GM12878 (cell line): Measurements from ENCODE around the gene AP4S1. TPM values are rescaled to one million over a fixed set of nuclear protein-coding genes. Genes with fewer than 3 reads are reported as not detected.

Experiments
- ATAC-seq: fragments of 200-7000 bp; cut with Tn5 transposase; 3 replicates; pipeline ENCODE4 v1.9.1; 2020; ENCODE audit warnings: mild to moderate bottlenecking, moderate library complexity
- BruUV-seq: library from RNA; stranded (reverse); fragments of 400-500 nt; replicated peaks from 2 replicates; lab custom pipeline; 2021; lab: Mats Ljungman, UMichigan
- CTCF ChIA-PET: fragments of 300-600 bp; sonication (Branson Sonifier 250); formaldehyde crosslinking; extraction: SDS; loops from one replicate; lab custom pipeline; 2021; ENCODE audit warnings: inconsistent platforms; lab: Yijun Ruan, JAX
- POLR2A ChIA-PET: fragments of 350-600 bp; formaldehyde crosslinking; extraction: SDS; loops from one replicate; lab custom pipeline; 2021; ENCODE audit warnings: inconsistent platforms; lab: Charles Lee
- RAD21 ChIA-PET: fragments of 300-600 bp; sonication (Branson Sonifier 250); formaldehyde crosslinking; loops from one replicate; lab custom pipeline; 2023; ENCODE audit warnings: antibody characterized with exemption; ENCODE audit not compliant: unreplicated experiment; lab: Charles Lee
- SMC1A ChIA-PET: fragments of 300-600 bp; sonication (Branson Sonifier 250); formaldehyde crosslinking; loops from one replicate; lab custom pipeline; 2023; ENCODE audit not compliant: unreplicated experiment, uncharacterized antibody; lab: Charles Lee
- DNase-seq: peaks from one replicate; pipeline ENCODE4 v3.0.0-alpha.2; 2011; ENCODE audit warnings: low read depth, low spot score
- FAIRE-seq: peaks from 3 replicates; lab custom pipeline; 2011; peaks lifted over from hg19 to GRCh38; lab: Jason Lieb, UNC
- H2AFZ ChIP-seq: 2 replicates; pipeline ENCODE4 v1.6.0; 2011; ENCODE audit warnings: low read depth, low read length, control low read depth; ENCODE audit not compliant: control insufficient read depth
- H3K27ac ChIP-seq: 2 replicates; pipeline ENCODE4 v1.5.1; 2011; ENCODE audit warnings: control low read depth; ENCODE audit not compliant: control insufficient read depth, insufficient read depth
- H3K27me3 ChIP-seq, 2 experiments: replicated peaks in 1 of 2; 2 replicates each; pipeline versions ENCODE4 v1.6.0 to v1.6.1; 2011; ENCODE audit warnings: low read length in 1 of 2; ENCODE audit not compliant: control insufficient read depth in 2 of 2, insufficient read depth in 2 of 2
- H3K36me3 ChIP-seq, 2 experiments: 2 replicates each; pipeline ENCODE4 v1.5.1; 2011; ENCODE audit warnings: low read length in 1 of 2; ENCODE audit not compliant: control insufficient read depth in 2 of 2, insufficient read depth in 2 of 2
- H3K4me1 ChIP-seq: 2 replicates; pipeline ENCODE4 v1.6.1; 2011; ENCODE audit warnings: mild to moderate bottlenecking, low read length, moderate library complexity, mixed read lengths; ENCODE audit not compliant: control insufficient read depth, insufficient read depth
- H3K4me2 ChIP-seq: 2 replicates; pipeline ENCODE4 v1.6.0; 2011; ENCODE audit warnings: control low read depth; ENCODE audit not compliant: control insufficient read depth, insufficient read depth
- H3K4me3 ChIP-seq: fragments of 200-600 bp; sonication (generic); 2 replicates; pipeline ENCODE4 v1.5.1; 2016
- H3K79me2 ChIP-seq: 2 replicates; pipeline ENCODE4 v1.6.0; 2011; ENCODE audit warnings: low read length; ENCODE audit not compliant: control insufficient read depth, insufficient read depth
- H3K9ac ChIP-seq: 2 replicates; pipeline ENCODE4 v1.8.0; 2011; ENCODE audit warnings: low read length, control low read depth, mixed read lengths; ENCODE audit not compliant: control insufficient read depth, insufficient read depth
- H3K9me3 ChIP-seq: replicated peaks from 3 replicates; pipeline ENCODE4 v1.5.1; 2011; ENCODE audit warnings: mild to moderate bottlenecking, low read length; ENCODE audit not compliant: control insufficient read depth, insufficient read depth
- H4K20me1 ChIP-seq: 2 replicates; pipeline ENCODE4 v1.6.0; 2011; ENCODE audit not compliant: control insufficient read depth, insufficient read depth
- BHLHE40 ChIP-seq, 2 experiments: fragments of 450-650 bp in 1 of 2; IDR thresholded peaks; 2 replicates each; pipeline ENCODE4 v1.6.1; 2011 to 2017; ENCODE audit warnings: low read depth in 2 of 2, borderline replicate concordance in 1 of 2, improper control_type of control experiment in 1 of 2, low read length in 1 of 2, mild to moderate bottlenecking in 1 of 2
- MTA2 ChIP-seq: fragments of 450-650 bp; IDR thresholded peaks from 2 replicates; pipeline ENCODE4 v1.6.1; 2016; ENCODE audit warnings: low read depth, mild to moderate bottlenecking, moderate library complexity
- MTA3 ChIP-seq: IDR thresholded peaks from 2 replicates; pipeline ENCODE4 v1.6.1; 2012; ENCODE audit warnings: low read length, inconsistent platforms, borderline replicate concordance
- NFXL1 ChIP-seq: fragments of 450-650 bp; IDR thresholded peaks from 2 replicates; pipeline ENCODE4 v1.6.1; 2017; ENCODE audit warnings: antibody characterized with exemption, mild to moderate bottlenecking, borderline replicate concordance
- RAD21 ChIP-seq: IDR thresholded peaks from 2 replicates; pipeline ENCODE4 v1.6.1; 2011; ENCODE audit warnings: mild to moderate bottlenecking, low read depth, low read length, moderate library complexity; ENCODE audit not compliant: insufficient read depth
- SREBF2 ChIP-seq: IDR thresholded peaks from 2 replicates; pipeline ENCODE4 v1.6.1; 2012; ENCODE audit warnings: mild to moderate bottlenecking, low read length
- STAT3 ChIP-seq: IDR thresholded peaks from 2 replicates; pipeline ENCODE4 v1.6.1; 2011; ENCODE audit warnings: low read depth, low read length, improper control_type of control experiment
- TCF7 ChIP-seq: IDR thresholded peaks from 2 replicates; pipeline ENCODE4 v1.6.1; 2014; ENCODE audit warnings: antibody characterized with exemption, borderline replicate concordance
- YBX1 ChIP-seq: fragments of 450-650 bp; IDR thresholded peaks from 2 replicates; pipeline ENCODE4 v1.6.1; 2016; ENCODE audit warnings: antibody characterized with exemption
- WGBS: methylation state at CpG from one replicate; pipeline ENCODE4 v1.1.6; 2016; ENCODE audit warnings: low lambda C conversion rate; ENCODE audit not compliant: insufficient replicate concordance, insufficient coverage; ENCODE audit errors: missing lambda C conversion rate; 5-methylcytosine and 5-hydroxymethylcytosine counted together
- in situ Hi-C: fragments of 300-500 bp; cut with MboI; formaldehyde crosslinking; loops from 9 replicates; pipeline ENCODE4 v1.14.3; 2018; ENCODE audit warnings: mixed read lengths
- intact Hi-C: fragments of 100-400 bp; cut with micrococcal nuclease; formaldehyde crosslinking; loops from one replicate; pipeline ENCODE4 v1.14.2; 2022; ENCODE audit not compliant: unreplicated experiment
- polyA plus RNA-seq, 11 experiments: library from polyadenylated mRNA; depleted of rRNA in 4 of 11; unstranded in 6 of 11; stranded (reverse) in 5 of 11; fragments of >200 nt; fragmentation: Nextera tagmentation in 4 of 11; fragmentation: Illumina TruSeq in 1 of 11; extraction: Ambion mirVana in 4 of 11; extraction: Trizol in 1 of 11; gene quantifications; 1 replicate in 1 of 11; 2 replicates in 10 of 11; pipeline versions ENCODE4 v1.2.1 to v1.2.3, GENCODE V29; 2011 to 2016; ENCODE audit warnings: inconsistent platforms in 2 of 11, missing spikeins in 2 of 11, low read depth in 1 of 11
- total RNA-seq, 4 experiments: library from RNA; depleted of rRNA in 3 of 4; stranded (reverse); fragments of >200 nt in 3 of 4; fragmentation: Illumina TruSeq in 1 of 4; extraction: Trizol in 1 of 4; gene quantifications; 2 replicates each; pipeline versions ENCODE4 v1.2.1 to v1.2.3, GENCODE V29; 2013 to 2021

The AP4S1 gene
- total and polyA plus RNA-seq, 10 of the 15 experiments (the other 5 are each of a cell fraction or from before 2014, with no cell fraction given): 3.6 to 9.0 (median 5.7) TPM

GRCh38 chr14:31122921-31123320 lies 97.5 kb downstream of the AP4S1 start (continued):
- TF ChIP-seq MTA2 (no peak), YBX1 (no peak), NFXL1 (no peak), MTA3 (no peak), STAT3 (no peak), RAD21 (no peak), SREBF2 (no peak)

GRCh38 chr14:31124197-31124596 lies 98.7 kb downstream of the AP4S1 start:
- no peak overlapping the region for H3K4me2 ChIP-seq
- no peaks in the 10 kb centered on the region; the same call in 1 of the 2 replicates for H4K20me1 ChIP-seq
- H2AFZ ChIP-seq: no peak overlapping the region
- 67% methylated on average over 3 of the region's 3 CpGs for WGBS
- no peaks in the 10 kb centered on the region for H3K79me2 ChIP-seq
- H3K36me3 ChIP-seq: peaks cover 14 to 46% of the 10 kb centered on the region in 2 experiments
- in situ Hi-C loops (no loop called here), intact Hi-C loops (no loop called here)
- POLR2A ChIA-PET: interaction anchor here (1.9 kb wide), 1 partner anchor 9 kb away, joined by 5 read pairs; no protein-coding TSS in a partner anchor
- H3K4me1 ChIP-seq: peaks cover 10% of the 10 kb centered on the region
- no peak overlapping the region for H3K9ac ChIP-seq
- SMC1A ChIA-PET: no interaction called here
- H3K4me3 ChIP-seq: no peak overlapping the region
- H3K27me3 ChIP-seq: no peaks in the 10 kb centered on the region
- DNase-seq (no peak), FAIRE-seq (no peak), ATAC-seq (no peak)
- H3K9me3 ChIP-seq: no peaks in the 10 kb centered on the region
- TF ChIP-seq TCF7 (no peak), BHLHE40 (IDR thresholded peaks at IDR 0.05; ENCODE audit: borderline replicate concordance in 1 of 2, low read depth in 2 of 2, low read length in 1 of 2) (peak; percentile 40 to 65; a peak in 2 of 4 replicates)
- RAD21 ChIA-PET: no interaction called here
- no TSS peak for BruUV-seq
- CTCF ChIA-PET: interaction anchor here (0.6 kb wide), 1 partner anchor 35 kb away, joined by 3 read pairs; no protein-coding TSS in a partner anchor
- H3K27ac ChIP-seq: no peak overlapping the region
